Activated CD4-positive, alpha-beta T cell treated with anti-CD3 and anti-CD28 coated beads, Interleukin-2, amount 50 U/mL, for 1 hour (primary cell): ENCODE data around the gene OR11G2.
"Not testable (repeated sequence)": the region's sequence is repeated elsewhere in the genome, so short reads cannot be mapped to it uniquely, and the experiment has no call there.

Experiments
- DNase-seq: peaks from one replicate; pipeline ENCODE4 v3.0.0-alpha.2; 2020

The OR11G2 gene

DNA sequence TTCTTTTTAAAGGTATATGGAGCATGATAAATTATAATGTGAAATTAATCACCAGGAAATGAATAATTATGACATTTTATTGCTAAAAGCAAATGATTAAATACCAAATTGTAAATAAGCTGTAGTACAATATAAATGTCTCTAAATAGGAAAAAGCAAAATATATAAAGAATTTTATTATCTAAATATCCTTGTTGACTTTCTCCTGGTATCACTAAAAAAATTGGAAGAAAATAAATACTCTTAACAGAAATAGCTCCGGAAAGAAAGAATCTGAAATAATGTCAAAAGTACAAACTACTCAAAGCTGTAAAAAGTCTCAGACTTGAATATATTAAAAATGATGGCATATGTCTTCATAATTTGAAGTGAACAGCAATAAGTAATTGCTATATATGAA is 38.0 kb downstream of the OR11G2 start, which contains the start of gene OR11H7:
Gene OR11H7 (plus strand): TSS at position 301 of the 400 bp plus-strand sequence.
- no peak for DNase-seq

DNA sequence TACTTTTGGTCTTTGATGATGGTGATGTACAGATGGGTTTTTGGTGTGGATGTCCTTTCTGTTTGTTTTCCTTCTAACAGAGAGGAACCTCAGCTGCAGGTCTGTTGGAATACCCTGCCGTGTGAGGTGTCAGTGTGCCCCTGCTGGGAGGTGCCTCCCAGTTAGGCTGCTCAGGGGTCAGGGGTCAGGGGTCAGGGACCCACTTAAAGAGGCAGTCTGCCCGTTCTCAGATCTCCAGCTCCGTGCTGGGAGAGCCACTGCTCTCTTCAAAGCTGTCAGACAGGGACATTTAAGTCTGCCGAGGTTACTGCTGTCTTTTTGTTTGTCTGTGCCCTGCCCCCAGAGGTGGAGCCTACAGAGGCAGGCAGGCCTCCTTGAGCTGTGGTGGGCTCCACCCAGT is 44.7 kb downstream of the OR11G2 start:
- DNase-seq: not testable (repeated sequence)

DNA sequence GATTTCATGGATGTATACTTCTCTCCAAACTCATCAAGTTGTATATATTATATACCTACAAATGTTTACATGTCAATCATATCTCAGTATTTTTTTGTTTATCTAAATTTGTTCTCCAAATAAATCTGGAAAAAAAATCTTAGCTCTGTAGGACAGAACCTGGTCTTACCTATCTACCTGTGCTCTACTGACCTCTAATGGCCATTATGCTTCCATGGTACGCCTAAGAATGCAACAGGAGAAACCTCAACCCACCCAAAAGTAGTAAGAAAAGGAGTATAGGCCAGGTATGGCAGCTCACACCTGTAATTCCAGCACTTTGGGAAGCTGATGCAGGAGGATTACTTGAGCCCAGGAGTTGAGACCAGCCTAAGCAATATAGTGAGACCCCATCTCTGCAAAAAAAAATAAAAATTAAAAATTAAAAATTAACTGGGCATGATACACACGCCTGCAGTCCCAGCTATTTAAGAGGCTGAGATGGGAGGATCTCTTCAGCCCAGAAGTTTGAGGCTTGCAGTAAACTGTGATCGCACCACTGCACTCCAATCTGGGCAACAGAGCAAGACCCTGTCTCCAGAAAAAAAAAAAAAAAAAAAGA is 57.0 kb downstream of the OR11G2 start:
- no peak for DNase-seq
